HG02610 (cell line): ENCODE measurements around the gene KCNK17.
A peak's percentile ranks its signal among the peaks of the same experiment; 100 is the strongest.

Experiments
- ATAC-seq: cut with Tn5 transposase; IDR thresholded peaks from one replicate; pipeline ENCODE4 v1.9.1; 2021; ENCODE audit warnings: mild to moderate bottlenecking, moderate library complexity; ENCODE audit not compliant: unreplicated experiment

KCNK17 gene

GRCh38 chr6:39314273-39314795 lies at the start of gene KCNK17:
TSS of gene KCNK17 (minus strand) at chr6:39314419. CDS start at chr6:39314320, 99 bp downstream.
- no peak for ATAC-seq

- ATAC-seq: no peak
Observed at GRCh38 chr6:39363280-39363679, 49.1 kb upstream of the KCNK17 start.

- no peak for ATAC-seq
Observed at GRCh38 chr6:39362487-39362865, 48.3 kb upstream of the KCNK17 start.

- peak; percentile 67 for ATAC-seq
Observed at GRCh38 chr6:39361657-39362486, 47.7 kb upstream of the KCNK17 start.

- ATAC-seq: no peak
Observed at GRCh38 chr6:39360378-39360777, 46.2 kb upstream of the KCNK17 start.

- ATAC-seq: no peak
Observed at GRCh38 chr6:39357998-39358686, 43.9 kb upstream of the KCNK17 start.

GRCh38 chr6:39353698-39354315 lies 39.6 kb upstream of the KCNK17 start:
- ATAC-seq: no peak

- ATAC-seq: no peak
Observed at GRCh38 chr6:39350723-39351505, 36.7 kb upstream of the KCNK17 start.

GRCh38 chr6:39348740-39349139 lies 34.5 kb upstream of the KCNK17 start:
- no peak for ATAC-seq

- ATAC-seq: peak; percentile 49
Observed at GRCh38 chr6:39347906-39348585, 33.8 kb upstream of the KCNK17 start.

GRCh38 chr6:39347206-39347605 lies 33.0 kb upstream of the KCNK17 start:
- no peak for ATAC-seq

- no peak for ATAC-seq
Observed at GRCh38 chr6:39344821-39345280, 30.6 kb upstream of the KCNK17 start.

GRCh38 chr6:39343396-39343870 lies 29.2 kb upstream of the KCNK17 start:
- ATAC-seq: no peak

GRCh38 chr6:39342692-39343395 lies 28.6 kb upstream of the KCNK17 start:
- peak; percentile 38 for ATAC-seq

- ATAC-seq: no peak
Observed at GRCh38 chr6:39341937-39342336, 27.7 kb upstream of the KCNK17 start.

GRCh38 chr6:39341352-39341751 lies 27.1 kb upstream of the KCNK17 start:
- no peak for ATAC-seq

- no peak for ATAC-seq
Observed at GRCh38 chr6:39339868-39340550, 25.8 kb upstream of the KCNK17 start.

- ATAC-seq: no peak
Observed at GRCh38 chr6:39339096-39339867, 25.1 kb upstream of the KCNK17 start.
